Ovary (tissue), 3 donors: ENCODE data around the gene SEC22C.

Experiments
- CTCF ChIP-seq, 3 donors: fragments of 450-650 bp in 2 of 3; fragments of 200-600 bp in 1 of 3; IDR thresholded peaks; one replicate each; pipeline versions ENCODE4 v1.5.1 to v1.8.0; 2016 to 2022; ENCODE audit warnings: antibody characterized with exemption in 3 of 3, mild to moderate bottlenecking in 1 of 3
- EP300 ChIP-seq: sonication (generic); formaldehyde crosslinking; IDR thresholded peaks from one replicate; pipeline ENCODE4 v1.6.1; 2017; ENCODE audit warnings: antibody characterized with exemption
- POLR2A ChIP-seq: fragments of 450-650 bp; IDR thresholded peaks from one replicate; pipeline ENCODE4 v1.6.1; 2017; ENCODE audit warnings: antibody characterized with exemption, mild to moderate bottlenecking, moderate library complexity
- donor health status: DM: no; HTN: no; CAD: no.

GRCh38 chr3:42546691-42547213 lies 35.0 kb downstream of the SEC22C start:
- no peak for TF ChIP-seq CTCF (IDR thresholded peaks at IDR 0.05)
- no peak for TF ChIP-seq POLR2A
- TF ChIP-seq EP300 = no peak
